ENCODE results near the gene CPVL.

The CPVL gene

DNA sequence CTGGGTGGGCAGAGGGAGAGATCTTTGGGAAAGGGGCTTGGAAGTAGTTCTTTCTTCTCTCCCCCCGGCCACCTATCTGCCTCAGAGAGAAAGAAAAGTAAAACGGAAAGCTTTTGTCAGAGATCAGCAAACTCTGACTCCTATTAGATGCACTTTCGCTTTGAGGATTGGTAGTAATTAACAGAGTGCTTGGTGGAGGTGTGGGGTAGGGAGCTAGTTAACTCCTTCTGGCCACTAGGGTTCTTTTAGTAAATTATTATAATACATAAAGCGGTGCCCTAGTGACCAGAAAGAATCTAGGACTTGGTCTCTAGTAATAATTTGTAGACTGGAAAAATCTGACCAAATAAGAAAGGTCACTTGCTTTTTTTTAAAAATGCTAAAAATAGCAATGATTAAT, 54.6 kb downstream of the CPVL start:
- H3K9ac ChIP-seq (ENCODE audit: low read length in 2 of 2): no peak overlapping the region
- H3K9me3 ChIP-seq (ENCODE audit: control insufficient read depth in 2 of 2, low read length in 2 of 2): no peaks in the 10 kb centered on the region
- H3K27me3 ChIP-seq (ENCODE audit: control insufficient read depth in 1 of 2, insufficient read depth in 2 of 2, low read length in 2 of 2): peaks cover 0 to 3% of the 10 kb centered on the region in 2 donors
- peaks cover 6% of the 10 kb centered on the region for H3K4me1 ChIP-seq (ENCODE audit: control insufficient read depth, insufficient read depth, low read length)
- no peaks in the 10 kb centered on the region for H3K36me3 ChIP-seq (ENCODE audit: control insufficient read depth in 2 of 2, insufficient read depth in 2 of 2, low read length in 2 of 2)
- H3K27ac ChIP-seq (ENCODE audit: low read length): no peak overlapping the region
- peak overlapping the region in 1 of 2 donors; percentile 59 for H3K4me3 ChIP-seq (ENCODE audit: low read length in 2 of 2)

- peak overlapping the region in 1 of 2 donors; percentile 59 for H3K4me3 ChIP-seq (ENCODE audit: low read length in 2 of 2)
- H3K36me3 ChIP-seq (ENCODE audit: control insufficient read depth in 2 of 2, insufficient read depth in 2 of 2, low read length in 2 of 2): no peaks in the 10 kb centered on the region
- peaks cover 6% of the 10 kb centered on the region for H3K4me1 ChIP-seq (ENCODE audit: control insufficient read depth, insufficient read depth, low read length)
- H3K9me3 ChIP-seq (ENCODE audit: control insufficient read depth in 2 of 2, low read length in 2 of 2): no peaks in the 10 kb centered on the region
- peaks cover 0 to 3% of the 10 kb centered on the region in 2 donors for H3K27me3 ChIP-seq (ENCODE audit: control insufficient read depth in 1 of 2, insufficient read depth in 2 of 2, low read length in 2 of 2)
- H3K9ac ChIP-seq (ENCODE audit: low read length in 2 of 2): no peak overlapping the region
- H3K27ac ChIP-seq (ENCODE audit: low read length): no peak overlapping the region
These were observed 55.3 kb downstream of the CPVL start for GRCh38 chr7:29090836-29091601.

- H3K36me3 ChIP-seq (ENCODE audit: control insufficient read depth in 2 of 2, insufficient read depth in 2 of 2, low read length in 2 of 2): no peaks in the 10 kb centered on the region
- H3K4me3 ChIP-seq (ENCODE audit: low read length in 2 of 2): no peak overlapping the region
- peaks cover 0 to 3% of the 10 kb centered on the region in 2 donors for H3K27me3 ChIP-seq (ENCODE audit: control insufficient read depth in 1 of 2, insufficient read depth in 2 of 2, low read length in 2 of 2)
- H3K9me3 ChIP-seq (ENCODE audit: control insufficient read depth in 2 of 2, low read length in 2 of 2): no peaks in the 10 kb centered on the region
- H3K9ac ChIP-seq (ENCODE audit: low read length in 2 of 2): no peak overlapping the region
- no peak overlapping the region for H3K27ac ChIP-seq (ENCODE audit: low read length)
- H3K4me1 ChIP-seq (ENCODE audit: control insufficient read depth, insufficient read depth, low read length): peaks cover 6% of the 10 kb centered on the region
These were observed 56.1 kb downstream of the CPVL start for GRCh38 chr7:29090151-29090805.

DNA sequence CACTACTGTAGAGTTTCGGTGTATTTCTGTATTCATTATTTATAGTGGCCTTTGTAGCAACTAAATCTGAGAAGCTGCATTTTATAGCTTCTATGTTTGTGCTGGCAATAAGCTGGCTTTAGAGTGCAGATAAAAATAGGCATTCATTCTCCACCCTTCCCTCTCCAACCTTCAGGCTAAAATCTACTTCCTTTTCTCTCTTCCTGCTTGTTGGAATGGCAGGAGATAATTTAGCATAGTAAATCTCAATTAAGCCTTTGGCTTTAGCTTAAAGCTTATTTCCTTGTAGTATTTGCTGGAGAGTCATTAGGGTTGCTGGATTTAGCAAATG, 58.5 kb downstream of the CPVL start:
- no peak overlapping the region for H3K27ac ChIP-seq (ENCODE audit: low read length)
- peaks cover 0 to 3% of the 10 kb centered on the region in 2 donors for H3K27me3 ChIP-seq (ENCODE audit: control insufficient read depth in 1 of 2, insufficient read depth in 2 of 2, low read length in 2 of 2)
- H3K9me3 ChIP-seq (ENCODE audit: control insufficient read depth in 2 of 2, low read length in 2 of 2): no peaks in the 10 kb centered on the region
- H3K4me3 ChIP-seq (ENCODE audit: low read length in 2 of 2): no peak overlapping the region
- no peaks in the 10 kb centered on the region for H3K36me3 ChIP-seq (ENCODE audit: control insufficient read depth in 2 of 2, insufficient read depth in 2 of 2, low read length in 2 of 2)
- H3K4me1 ChIP-seq (ENCODE audit: control insufficient read depth, insufficient read depth, low read length): peaks cover 6% of the 10 kb centered on the region
- no peak overlapping the region for H3K9ac ChIP-seq (ENCODE audit: low read length in 2 of 2)

GRCh38 chr7:29086545-29086944, 59.8 kb downstream of the CPVL start:
- Histone ChIP-seq H3K9me3 (ENCODE audit: control insufficient read depth in 2 of 2, low read length in 2 of 2) (no peaks in the 10 kb centered on the region), H3K27ac (ENCODE audit: low read length) (no peak overlapping the region), H3K4me1 (ENCODE audit: control insufficient read depth, insufficient read depth, low read length) (peaks cover 6% of the 10 kb centered on the region), H3K9ac (ENCODE audit: low read length in 2 of 2) (no peak overlapping the region), H3K4me3 (ENCODE audit: low read length in 2 of 2) (no peak overlapping the region), H3K27me3 (ENCODE audit: control insufficient read depth in 1 of 2, insufficient read depth in 2 of 2, low read length in 2 of 2) (peaks cover 0 to 3% of the 10 kb centered on the region in 2 donors), H3K36me3 (ENCODE audit: control insufficient read depth in 2 of 2, insufficient read depth in 2 of 2, low read length in 2 of 2) (no peaks in the 10 kb centered on the region)

DNA sequence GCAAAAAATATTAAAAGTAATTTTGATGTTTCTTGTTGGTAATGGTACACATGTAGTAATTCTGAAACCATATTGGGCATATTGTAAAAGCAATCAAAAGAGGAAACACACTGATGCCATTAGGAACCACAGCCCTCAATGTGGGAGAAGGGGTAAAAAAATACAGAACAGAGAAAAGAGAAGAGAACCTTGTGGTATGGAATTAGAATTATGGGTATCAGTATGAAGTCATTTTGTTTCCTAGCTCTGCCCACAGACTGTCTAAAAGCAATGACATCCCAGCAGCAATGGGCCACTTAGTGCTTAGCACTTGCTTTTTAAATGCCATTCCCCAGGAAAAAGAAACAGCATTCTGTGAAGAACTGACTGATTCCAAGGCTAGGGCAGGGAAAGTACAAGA, 61.5 kb downstream of the CPVL start:
- no peak overlapping the region for H3K4me3 ChIP-seq (ENCODE audit: low read length in 2 of 2)
- H3K36me3 ChIP-seq (ENCODE audit: control insufficient read depth in 2 of 2, insufficient read depth in 2 of 2, low read length in 2 of 2): no peaks in the 10 kb centered on the region
- no peak overlapping the region for H3K9ac ChIP-seq (ENCODE audit: low read length in 2 of 2)
- H3K4me1 ChIP-seq (ENCODE audit: control insufficient read depth, insufficient read depth, low read length): no peaks in the 10 kb centered on the region
- H3K9me3 ChIP-seq (ENCODE audit: control insufficient read depth in 2 of 2, low read length in 2 of 2): no peaks in the 10 kb centered on the region
- no peak overlapping the region for H3K27ac ChIP-seq (ENCODE audit: low read length)
- H3K27me3 ChIP-seq (ENCODE audit: control insufficient read depth in 1 of 2, insufficient read depth in 2 of 2, low read length in 2 of 2): peaks cover 0 to 3% of the 10 kb centered on the region in 2 donors

GRCh38 chr7:29080803-29081202, 65.5 kb downstream of the CPVL start:
- Histone ChIP-seq H3K9me3 (ENCODE audit: control insufficient read depth in 2 of 2, low read length in 2 of 2) (no peaks in the 10 kb centered on the region), H3K4me3 (ENCODE audit: low read length in 2 of 2) (no peak overlapping the region), H3K36me3 (ENCODE audit: control insufficient read depth in 2 of 2, insufficient read depth in 2 of 2, low read length in 2 of 2) (no peaks in the 10 kb centered on the region), H3K4me1 (ENCODE audit: control insufficient read depth, insufficient read depth, low read length) (no peaks in the 10 kb centered on the region), H3K27me3 (ENCODE audit: control insufficient read depth in 1 of 2, insufficient read depth in 2 of 2, low read length in 2 of 2) (no peaks in the 10 kb centered on the region), H3K9ac (ENCODE audit: low read length in 2 of 2) (no peak overlapping the region), H3K27ac (ENCODE audit: low read length) (no peak overlapping the region)

- Histone ChIP-seq H3K27me3 (ENCODE audit: control insufficient read depth in 1 of 2, insufficient read depth in 2 of 2, low read length in 2 of 2) (no peaks in the 10 kb centered on the region), H3K9me3 (ENCODE audit: control insufficient read depth in 2 of 2, low read length in 2 of 2) (no peaks in the 10 kb centered on the region), H3K4me1 (ENCODE audit: control insufficient read depth, insufficient read depth, low read length) (no peaks in the 10 kb centered on the region), H3K9ac (ENCODE audit: low read length in 2 of 2) (no peak overlapping the region), H3K27ac (ENCODE audit: low read length) (no peak overlapping the region), H3K36me3 (ENCODE audit: control insufficient read depth in 2 of 2, insufficient read depth in 2 of 2, low read length in 2 of 2) (no peaks in the 10 kb centered on the region), H3K4me3 (ENCODE audit: low read length in 2 of 2) (no peak overlapping the region)
These were observed 67.8 kb downstream of the CPVL start for GRCh38 chr7:29078311-29079260.

DNA sequence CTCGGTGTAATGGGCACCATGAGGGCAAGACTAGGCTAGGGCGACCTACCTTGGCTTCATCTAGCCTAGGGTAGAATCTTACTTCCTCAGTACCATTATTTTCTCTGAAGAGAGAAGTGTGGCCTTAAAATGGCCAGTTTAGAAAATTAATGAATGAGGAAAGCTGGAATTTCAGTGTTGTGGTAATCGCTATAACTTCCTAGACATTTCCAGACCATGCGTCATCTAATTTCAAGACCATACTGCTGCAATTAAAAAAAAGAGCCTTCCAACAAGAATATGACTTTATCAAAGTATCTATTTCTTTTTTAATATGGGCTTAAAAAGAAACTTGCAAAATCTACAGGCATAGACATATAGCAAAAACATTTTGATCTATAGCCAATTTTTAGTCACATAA, 68.5 kb downstream of the CPVL start:
- Histone ChIP-seq H3K9ac (ENCODE audit: low read length in 2 of 2) (no peak overlapping the region), H3K27me3 (ENCODE audit: control insufficient read depth in 1 of 2, insufficient read depth in 2 of 2, low read length in 2 of 2) (no peaks in the 10 kb centered on the region), H3K4me3 (ENCODE audit: low read length in 2 of 2) (no peak overlapping the region), H3K27ac (ENCODE audit: low read length) (no peak overlapping the region), H3K36me3 (ENCODE audit: control insufficient read depth in 2 of 2, insufficient read depth in 2 of 2, low read length in 2 of 2) (no peaks in the 10 kb centered on the region), H3K4me1 (ENCODE audit: control insufficient read depth, insufficient read depth, low read length) (no peaks in the 10 kb centered on the region), H3K9me3 (ENCODE audit: control insufficient read depth in 2 of 2, low read length in 2 of 2) (no peaks in the 10 kb centered on the region)

- Histone ChIP-seq H3K4me3 (ENCODE audit: low read length in 2 of 2) (no peak overlapping the region), H3K9me3 (ENCODE audit: control insufficient read depth in 2 of 2, low read length in 2 of 2) (no peaks in the 10 kb centered on the region), H3K27ac (ENCODE audit: low read length) (no peak overlapping the region), H3K4me1 (ENCODE audit: control insufficient read depth, insufficient read depth, low read length) (no peaks in the 10 kb centered on the region), H3K9ac (ENCODE audit: low read length in 2 of 2) (no peak overlapping the region), H3K27me3 (ENCODE audit: control insufficient read depth in 1 of 2, insufficient read depth in 2 of 2, low read length in 2 of 2) (no peaks in the 10 kb centered on the region), H3K36me3 (ENCODE audit: control insufficient read depth in 2 of 2, insufficient read depth in 2 of 2, low read length in 2 of 2) (no peaks in the 10 kb centered on the region)
These were observed 69.2 kb downstream of the CPVL start for GRCh38 chr7:29077176-29077575.

Data from stomach smooth muscle (tissue), 2 donors.